HL-60 (cell line): ENCODE measurements around the gene CDC42BPB.

Source experiments
- CTCF ChIP-seq: IDR thresholded peaks from one replicate; pipeline ENCODE4 v1.5.1; 2011; ENCODE audit warnings: low read length, control low read depth, inconsistent platforms; ENCODE audit not compliant: insufficient read depth
- POLR2AphosphoS5 ChIP-seq: IDR thresholded peaks from 2 replicates; pipeline ENCODE4 v1.6.1; 2012; ENCODE audit warnings: low read depth
- REST ChIP-seq: IDR thresholded peaks from 2 replicates; pipeline ENCODE4 v1.6.1; 2012; ENCODE audit warnings: low read depth; ENCODE audit not compliant: insufficient replicate concordance

DNA sequence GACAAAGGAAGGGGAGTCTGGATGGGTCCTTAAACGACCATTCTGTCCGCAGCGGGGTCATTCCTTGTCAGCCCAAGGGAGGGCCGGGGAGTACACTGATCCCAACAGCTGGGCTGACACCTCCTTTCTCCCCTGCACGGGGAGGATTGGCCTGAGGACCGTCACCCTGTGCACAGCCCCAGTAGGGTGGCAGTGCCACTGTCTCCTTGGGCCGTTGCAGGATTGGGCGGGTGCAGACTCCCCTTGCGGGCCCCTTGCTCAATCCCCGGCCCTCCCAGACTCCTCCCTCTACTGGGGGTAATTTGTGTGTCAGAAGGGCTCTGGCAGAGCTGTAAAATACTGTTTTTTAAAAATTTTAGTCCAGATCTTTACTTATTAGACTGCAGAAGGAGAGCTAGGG, 147.4 kb downstream of the CDC42BPB start:
- no peak for TF ChIP-seq POLR2AphosphoS5
- TF ChIP-seq CTCF: no peak
- TF ChIP-seq REST: no peak
